T-cell (primary cell): Measurements from ENCODE around the gene BTBD1. TPM values are rescaled to one million over a fixed set of nuclear protein-coding genes. Genes with fewer than 3 reads are reported as not detected.
"Not testable (repeated sequence)": the region's sequence is repeated elsewhere in the genome, so short reads cannot be mapped to it uniquely, and the experiment has no call there.

Source experiments
- ATAC-seq, 4 experiments: fragments of 200-7000 bp in 3 of 4; fragments of 150-1000 bp in 1 of 4; cut with Tn5 transposase; replicated peaks in 1 of 4; 1 replicate in 3 of 4; 2 replicates in 1 of 4; pipeline ENCODE4 v1.10.0; 2021; ENCODE audit warnings: moderate library complexity in 3 of 4, mild to moderate bottlenecking in 2 of 4, moderate number of reproducible peaks in 1 of 4
- CTCF ChIA-PET, 2 donors: fragments of 300-600 bp; sonication (Branson Sonifier 250); formaldehyde crosslinking; loops; one replicate each; lab custom pipeline; 2022; ENCODE audit warnings: antibody characterized with exemption in 2 of 2; lab: Charles Lee
- POLR2A ChIA-PET, 2 donors: fragments of 300-600 bp; sonication (Branson Sonifier 250); formaldehyde crosslinking; loops; one replicate each; lab custom pipeline; 2022; ENCODE audit warnings: antibody characterized with exemption in 2 of 2; lab: Charles Lee
- DNase-seq, 35 experiments: peaks; one replicate each; pipeline versions ENCODE4 v3.0.0 to v3.0.0-alpha.2; 2013 to 2023
- H3K27ac ChIP-seq: one replicate; pipeline ENCODE4 v1.5.1; 2013; ENCODE audit warnings: low read length
- H3K27me3 ChIP-seq, 2 experiments: replicated peaks in 1 of 2; 1 replicate in 1 of 2; 2 replicates in 1 of 2; pipeline versions ENCODE4 v1.6.1 to v1.7.0; 2013; ENCODE audit warnings: low read length in 1 of 2, mixed read lengths in 1 of 2; ENCODE audit not compliant: control insufficient read depth in 2 of 2, insufficient read depth in 2 of 2; ENCODE audit errors: extremely low read depth in 1 of 2
- H3K36me3 ChIP-seq, 2 donors: 1 replicate in 1 of 2; 2 replicates in 1 of 2; pipeline versions ENCODE4 v1.6.1 to v1.7.0; 2013; ENCODE audit warnings: low read length in 1 of 2; ENCODE audit not compliant: control insufficient read depth in 2 of 2, insufficient read depth in 1 of 2; ENCODE audit errors: extremely low read depth in 1 of 2
- H3K4me1 ChIP-seq, 2 experiments: 1 replicate in 1 of 2; 2 replicates in 1 of 2; pipeline versions ENCODE4 v1.6.1 to v1.7.0; 2013; ENCODE audit warnings: low read length in 2 of 2, mixed read lengths in 1 of 2; ENCODE audit not compliant: insufficient read depth in 2 of 2, control insufficient read depth in 1 of 2; ENCODE audit errors: extremely low read depth in 1 of 2
- H3K4me3 ChIP-seq, 2 donors: 1 replicate in 1 of 2; 2 replicates in 1 of 2; pipeline versions ENCODE4 v1.5.1 to v1.7.0; 2013; ENCODE audit warnings: mild to moderate bottlenecking in 2 of 2, low read length in 1 of 2, moderate library complexity in 1 of 2; ENCODE audit not compliant: control insufficient read depth in 1 of 2; ENCODE audit errors: extremely low read depth in 1 of 2
- H3K9me3 ChIP-seq: 2 replicates; pipeline ENCODE4 v1.7.0; 2013
- H3K27ac Mint-ChIP-seq, 2 donors: one replicate each; pipeline ENCODE4 v1.8.0; 2020 to 2021; ENCODE audit warnings: mild to moderate bottlenecking in 2 of 2, mixed read lengths in 2 of 2
- H3K27me3 Mint-ChIP-seq, 2 donors: one replicate each; pipeline ENCODE4 v1.8.0; 2021 to 2022; ENCODE audit warnings: mixed read lengths in 2 of 2
- H3K36me3 Mint-ChIP-seq: one replicate; pipeline ENCODE4 v1.8.0; 2021; ENCODE audit warnings: mixed read lengths
- H3K4me1 Mint-ChIP-seq, 3 donors: one replicate each; pipeline ENCODE4 v1.8.0; 2020 to 2022; ENCODE audit warnings: mixed read lengths in 3 of 3, mild to moderate bottlenecking in 1 of 3
- H3K4me3 Mint-ChIP-seq, 3 donors: one replicate each; pipeline ENCODE4 v1.8.0; 2020 to 2022; ENCODE audit warnings: mild to moderate bottlenecking in 3 of 3, mixed read lengths in 3 of 3, moderate library complexity in 3 of 3
- H3K9me3 Mint-ChIP-seq, 3 donors: one replicate each; pipeline ENCODE4 v1.8.0; 2020 to 2022; ENCODE audit warnings: mixed read lengths in 3 of 3
- WGBS: methylation state at CpG from one replicate; pipeline ENCODE4 v1.1.5; 2013; ENCODE audit warnings: missing lambda C conversion rate; ENCODE audit not compliant: insufficient coverage; 5-methylcytosine and 5-hydroxymethylcytosine counted together
- total RNA-seq, 35 experiments: library from RNA in 6 of 35; stranded (reverse) in 6 of 35; fragments of 120-200 nt in 1 of 35; gene quantifications; one replicate each; pipeline versions ENCODE4 v1.2.1 to v1.2.4 and lab custom pipeline; 2013 to 2026

The BTBD1 gene
- total RNA-seq, 5 donors from 2014 or later (not counting 1 experiment from before 2014, with no cell fraction given) = 34.8 to 38.4 (median 36.2) TPM

- Mint-ChIP-seq H3K4me3 (no peak overlapping the region), H3K4me1 (no peaks in the 10 kb centered on the region), H3K27ac (no peak overlapping the region), H3K36me3 (peaks cover 4% of the 10 kb centered on the region), H3K9me3 (peaks cover 4 to 6% (median 5%) of the 10 kb centered on the region in 3 donors), H3K27me3 (peaks cover 24 to 28% of the 10 kb centered on the region in 2 donors)
- Histone ChIP-seq H3K27ac (no peak overlapping the region), H3K9me3 (no peaks in the 10 kb centered on the region), H3K4me3 (no peak overlapping the region), H3K27me3 (peaks cover 0 to 7% of the 10 kb centered on the region in 2 experiments), H3K4me1 (no peaks in the 10 kb centered on the region), H3K36me3 (no peaks in the 10 kb centered on the region)
- ATAC-seq = no peak
- WGBS = 79% methylated on average over 2 of the region's 2 CpGs
- DNase-seq = no peak
- ChIA-PET CTCF (no interaction called here), POLR2A (no interaction called here)
These were observed 32.2 kb upstream of the BTBD1 start for GRCh38 chr15:83099290-83099689.

GRCh38 chr15:83098079-83098478 lies 31.0 kb upstream of the BTBD1 start:
- Mint-ChIP-seq H3K27ac (no peak overlapping the region), H3K9me3 (peaks cover 4 to 6% (median 5%) of the 10 kb centered on the region in 3 donors), H3K27me3 (peaks cover 16 to 21% of the 10 kb centered on the region in 2 donors), H3K4me1 (no peaks in the 10 kb centered on the region), H3K36me3 (peaks cover 4% of the 10 kb centered on the region), H3K4me3 (no peak overlapping the region)
- ChIA-PET POLR2A (no interaction called here), CTCF (interaction anchor here in 1 of 2 donors (0.6 kb wide), 1 partner anchor 494 kb away, joined by 4 read pairs; no protein-coding TSS in a partner anchor)
- Histone ChIP-seq H3K9me3 (no peaks in the 10 kb centered on the region), H3K27ac (no peak overlapping the region), H3K36me3 (no peaks in the 10 kb centered on the region), H3K27me3 (peaks cover 0 to 1% of the 10 kb centered on the region in 2 experiments), H3K4me3 (no peak overlapping the region), H3K4me1 (no peaks in the 10 kb centered on the region)
- no peak for ATAC-seq
- DNase-seq = no peak

- Histone ChIP-seq H3K4me1 (no peaks in the 10 kb centered on the region), H3K4me3 (no peak overlapping the region), H3K27ac (no peak overlapping the region), H3K9me3 (no peaks in the 10 kb centered on the region), H3K27me3 (no peaks in the 10 kb centered on the region), H3K36me3 (no peaks in the 10 kb centered on the region)
- ChIA-PET CTCF (interaction anchor here in 1 of 2 donors (0.6 kb wide), 1 partner anchor 95 kb away, joined by 7 read pairs; no protein-coding TSS in a partner anchor), POLR2A (no interaction called here)
- H3K27me3 Mint-ChIP-seq = peaks cover 5 to 15% of the 10 kb centered on the region in 2 donors
- peaks cover 4% of the 10 kb centered on the region for H3K36me3 Mint-ChIP-seq
- WGBS = 89% methylated on average over 3 of the region's 5 CpGs
- H3K27ac Mint-ChIP-seq = no peak overlapping the region
- DNase-seq (no peak), ATAC-seq (no peak)
- H3K4me3 Mint-ChIP-seq = no peak overlapping the region
- peaks cover 4 to 6% (median 5%) of the 10 kb centered on the region in 3 donors for H3K9me3 Mint-ChIP-seq
- peaks cover 0 to 6% (median 5%) of the 10 kb centered on the region in 3 donors for H3K4me1 Mint-ChIP-seq
These were observed 27.5 kb upstream of the BTBD1 start for GRCh38 chr15:83094583-83094982.

- no peak overlapping the region for H3K27ac Mint-ChIP-seq
- peaks cover 9 to 19% of the 10 kb centered on the region in 2 donors for H3K27me3 Mint-ChIP-seq
- ChIA-PET CTCF (no interaction called here), POLR2A (no interaction called here)
- H3K4me1 Mint-ChIP-seq = peaks cover 0 to 6% (median 5%) of the 10 kb centered on the region in 3 donors
- ATAC-seq (no peak), DNase-seq (no peak)
- no peak overlapping the region for H3K4me3 Mint-ChIP-seq
- H3K27me3 ChIP-seq = no peaks in the 10 kb centered on the region
- no peaks in the 10 kb centered on the region for H3K9me3 ChIP-seq
- H3K36me3 ChIP-seq = no peaks in the 10 kb centered on the region
- 50% methylated on average over 2 of the region's 4 CpGs for WGBS
- H3K4me1 ChIP-seq = no peaks in the 10 kb centered on the region
- no peak overlapping the region for H3K4me3 ChIP-seq
- no peaks in the 10 kb centered on the region for H3K36me3 Mint-ChIP-seq
- H3K9me3 Mint-ChIP-seq = no peaks in the 10 kb centered on the region
- H3K27ac ChIP-seq = no peak overlapping the region
These were observed 25.4 kb upstream of the BTBD1 start for GRCh38 chr15:83092309-83092976.

GRCh38 chr15:83091965-83092308 lies 24.9 kb upstream of the BTBD1 start:
- ATAC-seq, H3K36me3 Mint-ChIP-seq, POLR2A ChIA-PET, H3K4me3 ChIP-seq, H3K9me3 Mint-ChIP-seq, H3K9me3 ChIP-seq, H3K36me3 ChIP-seq, H3K27ac Mint-ChIP-seq, H3K27me3 ChIP-seq, H3K4me1 Mint-ChIP-seq, H3K4me3 Mint-ChIP-seq, H3K4me1 ChIP-seq, H3K27ac ChIP-seq, DNase-seq: not testable (repeated sequence)
- WGBS = 100% methylated on average over 1 of the region's 3 CpGs
- CTCF ChIA-PET = interaction anchor here in 1 of 2 donors (0.7 kb wide), 1 partner anchor 14 kb away, joined by 4 read pairs; no protein-coding TSS in a partner anchor
- H3K27me3 Mint-ChIP-seq = peaks cover 9 to 17% of the 10 kb centered on the region in 2 donors

GRCh38 chr15:83090465-83090864 lies 23.4 kb upstream of the BTBD1 start:
- H3K4me1 ChIP-seq = no peaks in the 10 kb centered on the region
- ChIA-PET CTCF (interaction anchor here in 1 of 2 donors (0.7 kb wide), 1 partner anchor 88 kb away, joined by 4 read pairs; no protein-coding TSS in a partner anchor), POLR2A (no interaction called here)
- no peak overlapping the region for H3K4me3 ChIP-seq
- H3K27me3 Mint-ChIP-seq = peaks cover 5 to 10% of the 10 kb centered on the region in 2 donors
- peaks cover 0 to 6% (median 5%) of the 10 kb centered on the region in 3 donors for H3K4me1 Mint-ChIP-seq
- DNase-seq = no peak
- H3K36me3 Mint-ChIP-seq = no peaks in the 10 kb centered on the region
- H3K4me3 Mint-ChIP-seq = no peak overlapping the region
- H3K9me3 Mint-ChIP-seq = no peaks in the 10 kb centered on the region
- H3K27ac Mint-ChIP-seq = no peak overlapping the region
- peaks cover 0 to under 1% of the 10 kb centered on the region in 2 experiments for H3K27me3 ChIP-seq
- no peaks in the 10 kb centered on the region for H3K9me3 ChIP-seq
- no CpG with 5 or more reads among the region's 4 CpGs for WGBS
- H3K36me3 ChIP-seq = no peaks in the 10 kb centered on the region
- no peak for ATAC-seq
- H3K27ac ChIP-seq = no peak overlapping the region
